Measurements from ENCODE around the gene RABL2A.
"Not testable (repeated sequence)": the region's sequence is repeated elsewhere in the genome, so short reads cannot be mapped to it uniquely, and the experiment has no call there.

The RABL2A gene

GRCh38 chr2:113626616-113627330 lies at the start of gene RABL2A:
Gene RABL2A (plus strand): TSS chr2:113627266. CDS start chr2:113628607, 1,341 bp downstream.
- DNase-seq, result peak; percentile 85

- DNase-seq, result not testable (repeated sequence)
Measured at GRCh38 chr2:113578508-113578907, 48.6 kb upstream of the RABL2A start.

- DNase-seq, result not testable (repeated sequence)
Measured at GRCh38 chr2:113582473-113582872, 44.6 kb upstream of the RABL2A start.

GRCh38 chr2:113583521-113584225 lies 43.4 kb upstream of the RABL2A start:
- DNase-seq, result peak; percentile 85

- not testable (repeated sequence) for DNase-seq
Measured at GRCh38 chr2:113584311-113585092, 42.6 kb upstream of the RABL2A start.

GRCh38 chr2:113587201-113587600 lies 39.9 kb upstream of the RABL2A start:
- DNase-seq, result peak; percentile 70

GRCh38 chr2:113589591-113589990 lies 37.5 kb upstream of the RABL2A start:
- not testable (repeated sequence) for DNase-seq

GRCh38 chr2:113591926-113592325 lies 35.1 kb upstream of the RABL2A start:
- DNase-seq, result not testable (repeated sequence)

GRCh38 chr2:113593280-113593679 lies 33.8 kb upstream of the RABL2A start:
- DNase-seq, result not testable (repeated sequence)

GRCh38 chr2:113595725-113596124 lies 31.3 kb upstream of the RABL2A start:
- not testable (repeated sequence) for DNase-seq

GRCh38 chr2:113597164-113597563 lies 29.9 kb upstream of the RABL2A start:
- DNase-seq, result not testable (repeated sequence)

- not testable (repeated sequence) for DNase-seq
Measured at GRCh38 chr2:113597572-113597971, 29.5 kb upstream of the RABL2A start.

GRCh38 chr2:113598180-113598579 lies 28.9 kb upstream of the RABL2A start:
- DNase-seq, result not testable (repeated sequence)

GRCh38 chr2:113598738-113599137 lies 28.3 kb upstream of the RABL2A start:
- not testable (repeated sequence) for DNase-seq

- DNase-seq, result not testable (repeated sequence)
Measured at GRCh38 chr2:113599208-113599607, 27.9 kb upstream of the RABL2A start.

GRCh38 chr2:113602040-113602769 lies 24.9 kb upstream of the RABL2A start:
- peak; percentile 66 for DNase-seq

GRCh38 chr2:113602869-113603466 lies 24.1 kb upstream of the RABL2A start:
- DNase-seq, result no peak

- DNase-seq, result peak; percentile 84
Measured at GRCh38 chr2:113603467-113604084, 23.5 kb upstream of the RABL2A start.

GRCh38 chr2:113604085-113604477 lies 23.0 kb upstream of the RABL2A start:
- DNase-seq, result peak; percentile 93

- not testable (repeated sequence) for DNase-seq
Measured at GRCh38 chr2:113604661-113605060, 22.4 kb upstream of the RABL2A start.

GRCh38 chr2:113606036-113606435 lies 21.0 kb upstream of the RABL2A start:
- DNase-seq, result not testable (repeated sequence)

- not testable (repeated sequence) for DNase-seq
Measured at GRCh38 chr2:113609822-113610221, 17.2 kb upstream of the RABL2A start.
